Right ventricle myocardium inferior (tissue), 1 donor: Measurements from ENCODE around the gene MARCHF2. TPM values are rescaled to one million over a fixed set of nuclear protein-coding genes. Genes with fewer than 3 reads are reported as not detected.
"Not testable (repeated sequence)": the region's sequence is repeated elsewhere in the genome, so short reads cannot be mapped to it uniquely, and the experiment has no call there.

Source experiments
- ATAC-seq: fragments of 200-7000 bp; cut with Tn5 transposase; one replicate; pipeline ENCODE4 v1.9.1; 2020; ENCODE audit warnings: mild to moderate bottlenecking, moderate library complexity
- DNase-seq: peaks from one replicate; pipeline ENCODE4 v3.0.0; 2021; ENCODE audit errors: missing footprints
- intact Hi-C: fragments of 100-400 bp; cut with DNase I; formaldehyde crosslinking; loops from one replicate; pipeline ENCODE4 v1.11.0; 2022
- long read RNA-seq: library from polyadenylated mRNA; unstranded; transcript quantifications from one replicate; pipeline ENCODE4 v2.0.0, GENCODE V29; 2021
- total RNA-seq: library from RNA; stranded (reverse); fragmentation: NEBNext Ultra II Directional; extraction: Animal tissue kit (Norgen Biotek cat#: 25700); gene quantifications from one replicate; pipeline ENCODE4 v1.2.1, GENCODE V29; 2021
- donor health status: DM: no; HTN: yes; CAD: no; lungs with severe emphysema.

MARCHF2 gene, protein sequence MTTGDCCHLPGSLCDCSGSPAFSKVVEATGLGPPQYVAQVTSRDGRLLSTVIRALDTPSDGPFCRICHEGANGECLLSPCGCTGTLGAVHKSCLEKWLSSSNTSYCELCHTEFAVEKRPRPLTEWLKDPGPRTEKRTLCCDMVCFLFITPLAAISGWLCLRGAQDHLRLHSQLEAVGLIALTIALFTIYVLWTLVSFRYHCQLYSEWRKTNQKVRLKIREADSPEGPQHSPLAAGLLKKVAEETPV
- total RNA-seq = 110 TPM
- long read RNA-seq, transcript MARCH2-201 (5 exons, 1,376 nt) = major isoform, 47 of 82 reads
- long read RNA-seq, partial matches to known transcripts = 2 of 82 reads
- long read RNA-seq, other reads (novel, unspliced or antisense) = 30 of 82 reads

DNA sequence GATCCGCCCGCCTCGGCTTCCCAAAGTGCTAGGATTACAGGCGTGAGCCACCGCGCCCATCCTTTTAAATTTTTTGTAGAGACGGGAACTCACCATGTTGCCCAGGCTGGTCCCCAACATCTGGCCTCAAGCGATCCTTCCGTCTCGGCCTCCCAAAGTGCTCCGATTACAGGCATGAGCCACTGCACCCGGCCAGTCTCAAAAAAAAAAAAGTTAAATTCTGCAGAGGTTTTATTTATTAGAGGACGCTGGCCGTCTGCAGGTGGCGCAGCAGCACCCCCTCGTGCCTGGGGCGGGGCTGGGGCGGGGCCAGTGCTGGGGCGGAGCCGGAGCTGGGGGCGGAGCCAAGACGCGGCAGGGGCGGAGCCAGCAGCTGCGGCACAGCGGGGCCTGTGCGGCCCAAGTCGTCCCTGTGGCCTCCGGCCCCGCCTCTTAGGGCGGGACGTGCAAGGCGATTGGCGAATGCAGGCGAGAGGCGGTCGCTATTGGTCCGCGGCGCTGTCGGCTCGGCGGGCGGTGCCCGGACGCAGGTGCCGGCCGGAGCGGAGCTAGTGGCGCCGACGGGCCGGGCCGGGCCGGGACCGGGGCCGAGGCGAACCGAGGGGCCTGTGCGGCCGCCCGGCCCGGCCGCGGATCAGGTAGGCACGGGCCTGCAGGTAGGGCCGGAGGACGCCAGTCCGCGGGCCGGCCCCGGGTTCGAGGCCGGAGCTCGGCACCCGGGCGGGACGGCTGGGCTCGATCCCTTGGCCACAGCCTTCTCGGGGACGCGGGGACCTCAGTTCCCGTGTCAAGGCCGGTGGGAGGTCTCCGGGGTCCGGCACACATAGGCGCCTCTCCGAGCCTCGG is at the start of gene MARCHF2:
TSS of gene MARCHF2 (plus strand) at position 523 of the 846 bp plus-strand sequence. CDS start 8,536 bp downstream, outside the sequence.
- intact Hi-C loops = loop anchor here (1.0 to 2.0 kb wide), 2 partner anchors 31 to 100 kb away; partner anchors contain the start of gene HNRNPM
- DNase-seq = peak; percentile 98

DNA sequence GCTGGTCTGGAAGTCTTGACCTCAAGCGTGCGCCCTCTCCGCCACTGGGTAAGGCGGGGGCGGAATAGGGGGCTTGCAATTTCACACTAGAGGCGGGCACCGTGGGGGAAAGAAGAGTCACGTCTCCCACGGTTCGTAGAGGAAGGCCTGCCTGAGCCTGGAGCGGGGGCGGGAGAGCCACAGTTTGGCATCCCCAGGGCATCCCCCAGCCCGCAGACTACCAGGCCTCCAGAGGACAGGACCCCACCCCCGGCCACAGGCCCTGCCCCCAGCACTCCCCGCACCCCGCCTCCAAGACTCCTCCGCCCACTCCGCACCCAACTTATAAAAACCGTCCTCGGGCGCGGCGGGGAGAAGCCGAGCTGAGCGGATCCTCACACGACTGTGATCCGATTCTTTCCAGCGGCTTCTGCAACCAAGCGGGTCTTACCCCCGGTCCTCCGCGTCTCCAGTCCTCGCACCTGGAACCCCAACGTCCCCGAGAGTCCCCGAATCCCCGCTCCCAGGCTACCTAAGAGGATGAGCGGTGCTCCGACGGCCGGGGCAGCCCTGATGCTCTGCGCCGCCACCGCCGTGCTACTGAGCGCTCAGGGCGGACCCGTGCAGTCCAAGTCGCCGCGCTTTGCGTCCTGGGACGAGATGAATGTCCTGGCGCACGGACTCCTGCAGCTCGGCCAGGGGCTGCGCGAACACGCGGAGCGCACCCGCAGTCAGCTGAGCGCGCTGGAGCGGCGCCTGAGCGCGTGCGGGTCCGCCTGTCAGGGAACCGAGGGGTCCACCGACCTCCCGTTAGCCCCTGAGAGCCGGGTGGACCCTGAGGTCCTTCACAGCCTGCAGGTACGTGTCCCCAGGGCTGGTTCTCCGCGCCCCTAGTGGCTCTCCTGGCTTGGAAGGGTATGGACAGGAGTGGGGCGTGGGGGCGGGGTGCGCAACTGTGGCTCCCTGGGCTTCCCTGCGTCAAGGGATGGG is 49.0 kb upstream of the MARCHF2 start, which contains the start of gene ANGPTL4:
TSS of gene ANGPTL4 (plus strand) at position 353 of the 969 bp plus-strand sequence. CDS start at position 520, 167 bp downstream.
- DNase-seq = peak; percentile 83
- intact Hi-C loops = no loop called here

More for the DNA sequence above, at the start of gene MARCHF2:
- ATAC-seq = peak; percentile 100

DNA sequence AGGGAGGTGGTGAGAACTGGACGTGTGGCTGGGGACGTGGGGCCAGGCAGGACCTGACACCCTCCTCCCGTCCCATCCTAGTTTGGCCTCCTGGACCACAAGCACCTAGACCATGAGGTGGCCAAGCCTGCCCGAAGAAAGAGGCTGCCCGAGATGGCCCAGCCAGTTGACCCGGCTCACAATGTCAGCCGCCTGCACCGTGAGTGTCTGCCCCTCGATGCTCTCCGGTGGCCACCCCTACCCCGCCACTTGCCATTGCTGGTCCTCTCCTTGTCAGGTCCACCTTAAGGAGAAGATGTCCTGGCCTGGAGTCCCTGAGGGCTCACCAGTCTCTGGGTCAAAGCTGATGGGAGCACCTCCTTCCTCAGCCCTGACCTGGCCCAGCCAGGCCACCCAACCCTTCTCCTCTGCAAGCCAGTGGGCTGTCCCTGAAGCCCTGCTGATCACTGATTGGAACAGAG is 47.0 kb upstream of the MARCHF2 start:
- intact Hi-C loops = no loop called here
- DNase-seq (no peak), ATAC-seq (no peak)

More for the DNA sequence above, 49.0 kb upstream of the MARCHF2 start, which contains the start of gene ANGPTL4:
- ATAC-seq = peak; percentile 71

DNA sequence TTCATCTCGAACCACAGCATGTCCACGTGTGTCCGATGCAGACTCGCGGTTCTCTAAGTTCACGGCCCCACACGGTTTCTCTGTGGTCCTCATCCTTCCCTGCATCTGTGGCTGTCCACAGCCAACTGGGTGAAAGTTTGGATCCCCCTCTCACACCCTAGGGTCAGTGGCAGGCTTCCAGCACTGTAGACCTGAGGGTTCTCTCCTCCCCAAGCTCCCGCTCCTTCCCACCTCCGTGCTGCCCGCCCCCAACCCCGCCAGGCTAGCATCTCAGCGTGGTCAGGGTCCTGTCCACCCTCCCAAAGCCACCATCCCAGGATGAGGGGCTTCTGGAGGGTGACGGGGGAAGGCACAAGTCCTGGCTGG is 46.2 kb upstream of the MARCHF2 start:
- peak; percentile 1 for ATAC-seq
- no peak for DNase-seq
- intact Hi-C loops = loop anchor here (1.0 kb wide), 1 partner anchor 22 kb away; no protein-coding TSS in a partner anchor

DNA sequence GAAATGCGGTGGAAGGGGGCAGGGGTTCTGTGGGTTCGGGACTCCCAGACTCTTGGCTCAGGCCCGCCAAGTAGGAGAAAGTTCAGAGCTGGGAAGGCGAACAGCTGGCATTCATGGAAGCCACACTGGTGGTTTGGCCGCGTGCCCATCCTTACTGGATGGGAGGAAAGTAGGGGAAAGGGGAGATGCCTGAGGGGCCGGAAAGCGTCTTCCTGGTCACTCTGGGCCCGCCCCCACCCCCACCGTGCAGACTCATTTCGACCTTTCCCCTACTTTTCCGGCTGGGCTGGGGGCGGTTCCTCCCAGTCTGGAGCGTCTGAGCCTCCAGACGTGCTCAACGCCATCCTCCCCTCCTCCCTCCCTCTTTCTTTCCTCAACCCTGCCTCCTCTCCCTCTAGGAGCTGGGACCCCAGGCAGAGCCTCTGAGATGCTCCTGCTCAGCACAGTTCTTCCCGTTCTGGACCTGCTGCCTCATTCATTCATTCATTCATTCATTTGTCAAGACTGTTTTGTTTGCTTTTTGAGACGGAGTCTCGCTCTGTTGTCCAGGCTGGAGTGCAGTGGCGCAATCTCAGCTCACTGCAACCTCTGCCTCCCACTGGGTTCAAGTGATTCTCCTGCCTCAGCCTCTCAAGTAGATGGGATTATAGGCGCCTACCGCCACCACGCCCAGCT is 45.6 kb upstream of the MARCHF2 start:
- ATAC-seq (peak; percentile 73), DNase-seq (peak; percentile 94)
- intact Hi-C loops = loop anchor here (1.0 kb wide), 1 partner anchor 22 kb away; no protein-coding TSS in a partner anchor

DNA sequence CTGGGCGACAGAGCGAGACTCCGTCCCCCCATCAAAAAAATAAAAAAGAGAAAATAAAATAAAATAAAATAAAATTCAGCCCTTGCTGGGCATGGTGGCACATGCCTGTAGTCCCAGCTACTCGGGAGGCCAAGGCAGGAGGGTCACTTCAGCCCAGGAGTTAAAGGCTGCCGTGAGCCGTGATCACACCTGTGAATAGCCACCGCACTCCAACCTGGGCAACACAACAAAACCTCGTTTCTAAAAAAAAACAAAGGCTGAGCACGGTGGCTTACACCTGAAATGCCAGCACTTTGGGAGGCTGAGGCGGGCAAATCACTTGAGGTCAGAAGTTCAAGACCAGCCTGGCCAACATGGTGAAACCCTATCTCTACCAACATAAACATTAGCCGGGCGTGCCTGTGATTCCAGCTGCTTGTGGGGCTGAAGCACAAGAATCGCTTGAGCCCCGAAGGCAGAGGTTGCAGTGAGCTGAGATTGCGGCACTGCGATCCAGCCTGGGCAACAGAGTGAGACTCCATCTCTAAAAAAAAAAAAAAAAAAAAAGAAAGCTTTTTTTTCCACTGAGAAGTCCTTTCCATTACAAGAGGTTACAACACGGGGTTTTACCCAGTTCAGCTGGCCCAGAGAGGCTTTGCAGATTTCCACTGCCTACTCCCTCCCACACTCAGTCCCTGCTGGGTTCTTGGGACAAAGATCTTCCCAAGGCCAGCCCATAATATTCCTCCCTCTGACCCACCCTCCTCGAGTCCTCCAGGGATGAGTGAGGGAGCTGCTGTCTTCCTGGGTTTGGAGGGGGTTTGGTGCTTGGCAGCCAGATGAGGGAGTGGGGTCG is 42.7 kb upstream of the MARCHF2 start:
- ATAC-seq (peak; percentile 41), DNase-seq (no peak)
- intact Hi-C loops = no loop called here

DNA sequence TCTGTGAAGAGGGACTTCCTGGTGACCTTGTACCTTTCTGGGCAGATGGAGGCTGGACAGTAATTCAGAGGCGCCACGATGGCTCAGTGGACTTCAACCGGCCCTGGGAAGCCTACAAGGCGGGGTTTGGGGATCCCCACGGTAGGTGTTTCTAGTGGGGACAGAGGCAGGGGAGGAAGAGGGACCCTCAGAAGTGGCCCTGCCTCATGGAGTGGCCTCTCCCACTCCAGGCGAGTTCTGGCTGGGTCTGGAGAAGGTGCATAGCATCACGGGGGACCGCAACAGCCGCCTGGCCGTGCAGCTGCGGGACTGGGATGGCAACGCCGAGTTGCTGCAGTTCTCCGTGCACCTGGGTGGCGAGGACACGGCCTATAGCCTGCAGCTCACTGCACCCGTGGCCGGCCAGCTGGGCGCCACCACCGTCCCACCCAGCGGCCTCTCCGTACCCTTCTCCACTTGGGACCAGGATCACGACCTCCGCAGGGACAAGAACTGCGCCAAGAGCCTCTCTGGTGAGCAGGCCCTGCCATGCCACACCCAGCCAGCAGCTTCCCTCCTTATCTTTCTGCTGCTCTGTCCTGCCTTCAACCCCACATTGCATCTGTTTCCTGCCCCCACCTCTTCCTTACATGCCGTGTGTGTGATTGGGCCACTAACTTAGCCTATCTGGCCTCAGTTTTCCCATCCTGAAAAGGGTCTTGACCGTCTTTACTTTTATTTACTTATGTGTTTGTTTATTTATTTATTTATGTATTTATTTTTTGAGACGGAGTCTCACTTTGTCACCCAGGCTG is 41.9 kb upstream of the MARCHF2 start:
- intact Hi-C loops = no loop called here
- ATAC-seq (no peak), DNase-seq (no peak)

DNA sequence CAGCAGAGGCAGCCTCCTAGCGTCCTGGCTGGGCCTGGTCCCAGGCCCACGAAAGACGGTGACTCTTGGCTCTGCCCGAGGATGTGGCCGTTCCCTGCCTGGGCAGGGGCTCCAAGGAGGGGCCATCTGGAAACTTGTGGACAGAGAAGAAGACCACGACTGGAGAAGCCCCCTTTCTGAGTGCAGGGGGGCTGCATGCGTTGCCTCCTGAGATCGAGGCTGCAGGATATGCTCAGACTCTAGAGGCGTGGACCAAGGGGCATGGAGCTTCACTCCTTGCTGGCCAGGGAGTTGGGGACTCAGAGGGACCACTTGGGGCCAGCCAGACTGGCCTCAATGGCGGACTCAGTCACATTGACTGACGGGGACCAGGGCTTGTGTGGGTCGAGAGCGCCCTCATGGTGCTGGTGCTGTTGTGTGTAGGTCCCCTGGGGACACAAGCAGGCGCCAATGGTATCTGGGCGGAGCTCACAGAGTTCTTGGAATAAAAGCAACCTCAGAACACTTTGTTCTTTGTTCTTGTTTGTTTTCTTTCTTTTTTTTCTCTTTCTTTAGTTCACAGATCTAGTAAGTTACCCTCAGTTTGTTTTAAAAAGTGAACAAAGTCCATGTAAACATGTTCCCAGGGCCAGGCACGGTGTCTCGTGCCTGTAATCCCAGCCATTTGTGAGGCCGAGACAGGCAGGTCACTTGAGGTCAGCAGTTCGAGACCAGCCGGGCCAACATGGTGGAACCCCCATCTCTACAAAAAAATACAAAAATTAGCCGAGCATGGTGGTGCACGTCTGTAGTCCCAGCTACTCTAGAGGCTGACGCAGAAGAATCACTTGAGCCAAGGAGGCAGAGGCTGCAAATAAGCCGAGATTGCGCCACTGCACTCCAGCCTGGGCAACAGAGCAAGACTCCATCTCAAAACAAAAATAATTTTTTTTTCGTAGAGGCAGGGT is 39.0 kb upstream of the MARCHF2 start:
- DNase-seq (no peak), ATAC-seq (peak; percentile 57)
- intact Hi-C loops = no loop called here

DNA sequence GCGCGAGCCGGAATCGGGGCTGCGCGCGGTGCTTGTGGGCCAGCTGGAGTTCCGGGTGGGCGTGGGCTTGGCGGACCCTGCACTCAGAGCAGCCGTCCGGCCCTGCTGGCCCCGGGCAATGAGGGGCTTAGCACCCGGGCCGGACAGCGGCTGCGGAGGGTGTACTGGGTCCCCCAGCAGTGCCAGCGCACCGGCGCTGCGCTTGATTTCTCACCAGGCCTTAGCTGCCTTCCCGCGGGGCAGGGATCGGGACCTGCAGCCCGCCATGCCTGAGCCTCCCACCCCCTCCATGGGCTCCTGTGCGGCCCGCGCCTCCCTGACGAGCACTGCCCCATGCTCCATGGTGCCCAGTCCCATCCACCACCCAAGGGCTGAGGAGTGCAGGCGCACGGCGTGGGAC is 37.3 kb upstream of the MARCHF2 start:
- DNase-seq, intact Hi-C loops, ATAC-seq: not testable (repeated sequence)

DNA sequence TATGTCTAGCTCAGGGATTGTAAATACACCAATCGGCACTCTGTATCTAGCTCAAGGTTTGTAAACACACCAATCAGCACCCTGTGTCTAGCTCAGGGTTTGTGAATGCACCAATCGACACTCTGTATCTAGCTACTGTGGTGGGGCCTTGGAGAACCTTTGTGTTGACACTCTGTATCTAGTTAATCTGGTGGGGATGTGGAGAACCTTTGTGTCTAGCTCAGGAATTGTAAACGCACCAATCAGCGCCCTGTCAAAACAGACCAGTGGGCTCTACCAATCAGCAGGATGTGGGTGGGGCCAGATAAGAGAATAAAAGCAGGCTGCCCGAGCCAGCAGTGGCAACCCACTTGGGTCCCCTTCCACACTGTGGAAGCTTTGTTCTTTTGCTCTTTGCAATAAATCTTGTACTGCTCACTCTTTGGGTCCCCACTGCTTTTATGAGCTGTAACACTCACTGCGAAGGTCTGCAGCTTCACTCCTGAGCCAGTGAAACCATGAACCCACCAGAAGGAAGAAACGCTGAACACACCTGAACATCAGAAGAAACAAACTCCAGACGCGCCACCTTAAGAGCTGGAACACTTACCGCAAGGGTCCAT is 36.6 kb upstream of the MARCHF2 start:
- ATAC-seq, DNase-seq, intact Hi-C loops: not testable (repeated sequence)

DNA sequence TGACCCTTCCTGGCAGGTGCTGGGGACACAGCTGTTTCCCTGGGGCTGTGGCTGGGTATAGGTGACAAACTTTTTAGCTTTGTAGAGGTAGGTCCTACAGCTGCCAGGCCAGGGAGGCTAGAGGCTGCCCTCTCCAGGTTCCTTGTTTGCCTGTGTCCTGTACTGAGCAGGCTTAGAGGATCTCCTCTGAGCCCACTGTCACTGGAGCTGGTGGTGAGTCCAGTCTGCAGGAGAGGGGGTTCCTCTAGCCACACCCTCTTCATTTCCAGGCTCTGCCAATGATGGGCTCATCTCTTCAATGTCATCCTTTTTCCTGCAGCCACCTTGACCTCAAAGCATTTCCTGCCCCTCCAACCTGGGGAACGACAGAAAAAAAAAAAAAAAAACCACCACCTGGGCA is 35.5 kb upstream of the MARCHF2 start:
- DNase-seq (no peak), ATAC-seq (no peak)

DNA sequence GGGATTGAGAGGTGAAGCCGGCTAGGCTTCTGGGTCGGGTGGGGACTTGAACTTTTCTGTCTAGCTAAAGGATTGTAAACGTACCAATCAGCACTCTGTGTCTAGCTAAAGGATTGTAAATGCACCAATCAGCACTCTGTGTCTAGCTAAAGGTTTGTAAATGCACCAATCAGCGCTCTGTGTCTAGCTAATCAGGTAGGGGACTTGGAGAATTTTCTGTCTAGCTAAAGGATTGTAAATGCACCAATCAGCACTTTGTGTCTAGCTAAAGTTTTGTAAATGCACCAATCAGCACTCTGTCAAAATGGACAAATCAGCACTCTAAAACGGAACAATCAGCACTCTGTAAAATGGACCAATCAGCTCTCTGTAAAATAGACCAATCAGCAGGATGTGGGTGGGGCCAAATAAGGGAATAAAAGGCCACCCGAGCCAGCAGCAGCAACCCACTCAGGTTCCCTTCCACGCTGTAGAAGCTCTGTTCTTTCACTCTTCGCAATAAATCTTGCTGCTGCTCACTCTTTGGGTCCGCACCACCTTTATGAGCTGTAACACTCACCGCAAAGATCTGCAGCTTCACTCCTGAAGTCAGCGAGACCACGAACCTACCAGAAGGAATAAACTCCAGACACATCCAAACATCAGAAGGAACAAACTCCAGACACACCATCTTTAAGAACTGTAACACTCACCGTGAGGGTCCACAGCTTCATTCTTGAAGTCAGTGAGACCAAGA is 33.8 kb upstream of the MARCHF2 start:
- ATAC-seq, intact Hi-C loops: not testable (repeated sequence)

More for the DNA sequence above, 35.5 kb upstream of the MARCHF2 start:
- intact Hi-C loops = no loop called here

DNA sequence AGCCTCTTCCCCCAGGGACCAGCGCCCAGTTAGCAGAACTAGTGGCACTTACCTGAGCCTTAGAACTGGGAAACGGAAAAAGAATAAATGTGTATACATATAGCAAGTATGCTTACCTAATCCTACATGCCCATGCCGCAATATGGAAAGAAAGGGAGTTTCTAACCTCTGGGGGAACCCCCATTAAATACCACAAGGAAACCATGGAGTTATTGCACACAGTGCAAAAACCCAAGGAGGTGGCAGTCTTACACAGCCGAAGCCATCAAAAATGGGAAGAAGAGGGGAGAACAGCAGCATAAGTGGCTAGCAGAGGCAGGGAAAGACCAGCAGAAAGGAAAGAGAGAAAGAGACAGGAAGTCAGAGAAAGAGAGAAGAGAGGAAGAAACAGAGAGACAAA is 28.5 kb upstream of the MARCHF2 start:
- ATAC-seq, intact Hi-C loops, DNase-seq: not testable (repeated sequence)

More for the DNA sequence above, 33.8 kb upstream of the MARCHF2 start:
- not testable (repeated sequence) for DNase-seq

DNA sequence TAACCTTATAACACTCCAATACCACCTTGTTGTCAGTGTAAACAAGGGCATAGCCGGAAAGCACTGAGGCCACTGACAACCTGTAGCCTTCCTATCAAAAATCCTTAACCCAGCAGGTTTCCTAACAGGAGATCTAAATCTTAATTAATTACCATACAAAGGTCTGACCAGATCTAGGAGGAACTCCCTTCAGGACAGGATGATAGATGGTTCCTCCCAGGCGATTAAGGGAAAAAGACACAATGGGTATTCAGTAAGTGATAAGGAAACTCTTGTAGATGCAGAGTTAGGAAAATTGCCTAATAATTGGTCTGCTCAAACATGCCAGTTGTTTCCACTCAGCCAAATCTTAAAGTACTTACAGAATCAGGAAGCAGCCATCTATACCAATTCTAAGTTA is 28.0 kb upstream of the MARCHF2 start:
- intact Hi-C loops, ATAC-seq, DNase-seq: not testable (repeated sequence)
